H1 (cell line): ENCODE data around the gene CACNG1. TPM values are rescaled to one million over a fixed set of nuclear protein-coding genes. Genes with fewer than 3 reads are reported as not detected.
A peak's percentile ranks its signal among the peaks of the same experiment; 100 is the strongest.

ENCODE experiments used
- CTCF ChIA-PET: fragments of 300-600 bp; sonication (Branson Sonifier 250); formaldehyde crosslinking; loops from one replicate; lab custom pipeline; 2021; ENCODE audit not compliant: partially characterized antibody; lab: Charles Lee
- POLR2A ChIA-PET: fragments of 300-600 bp; sonication (Branson Sonifier 250); formaldehyde crosslinking; loops from one replicate; lab custom pipeline; 2021; ENCODE audit warnings: inconsistent platforms; ENCODE audit not compliant: partially characterized antibody; lab: Charles Lee
- DNase-seq, 2 experiments: peaks; one replicate each; pipeline versions ENCODE4 v3.0.0 to v3.0.0-alpha.2; 2010 to 2022; ENCODE audit warnings: low spot score in 2 of 2, low read depth in 1 of 2, mixed read lengths in 1 of 2
- FAIRE-seq: peaks from 2 replicates; lab custom pipeline; 2011; peaks lifted over from hg19 to GRCh38; lab: Jason Lieb, UNC
- H2AFZ ChIP-seq: 2 replicates; pipeline ENCODE4 v1.8.1; 2012; ENCODE audit warnings: low read length, inconsistent platforms
- H2AK5ac ChIP-seq: 2 replicates; pipeline ENCODE4 v1.6.1; 2013; ENCODE audit warnings: low read depth, low read length
- H2BK120ac ChIP-seq: replicated peaks from 2 replicates; pipeline ENCODE3; 2013; ENCODE audit warnings: low read depth, low read length, inconsistent platforms
- H2BK12ac ChIP-seq: 2 replicates; pipeline ENCODE4 v1.6.1; 2013; ENCODE audit warnings: low read depth, low read length
- H2BK15ac ChIP-seq: 2 replicates; pipeline ENCODE4 v1.6.1; 2013; ENCODE audit warnings: low read length
- H2BK20ac ChIP-seq: 2 replicates; pipeline ENCODE4 v1.6.1; 2013; ENCODE audit warnings: low read length
- H2BK5ac ChIP-seq: 2 replicates; pipeline ENCODE4 v1.6.1; 2013; ENCODE audit warnings: low read depth, low read length
- H3K14ac ChIP-seq: 2 replicates; pipeline ENCODE4 v1.6.1; 2013; ENCODE audit warnings: inconsistent platforms; ENCODE audit not compliant: insufficient read length
- H3K18ac ChIP-seq: 2 replicates; pipeline ENCODE4 v1.6.1; 2013; ENCODE audit warnings: low read length; ENCODE audit errors: extremely low read depth
- H3K23ac ChIP-seq: 2 replicates; pipeline ENCODE4 v1.6.1; 2013; ENCODE audit warnings: inconsistent platforms; ENCODE audit not compliant: insufficient read length
- H3K23me2 ChIP-seq: 2 replicates; pipeline ENCODE4 v1.6.1; 2013; ENCODE audit warnings: low read depth, low read length
- H3K27ac ChIP-seq: 2 replicates; pipeline ENCODE4 v1.6.1; 2011; ENCODE audit warnings: low read depth, low read length, inconsistent platforms
- H3K27me3 ChIP-seq, 4 experiments: replicated peaks in 1 of 4; 1 replicate in 1 of 4; 2 replicates in 3 of 4; pipeline versions ENCODE4 v1.6.1 to v1.8.1; 2011 to 2013; ENCODE audit warnings: low read length in 3 of 4, mild to moderate bottlenecking in 3 of 4, inconsistent platforms in 2 of 4, mixed read lengths in 2 of 4, moderate library complexity in 1 of 4; ENCODE audit not compliant: control insufficient read depth in 3 of 4, insufficient read depth in 3 of 4; ENCODE audit errors: extremely low read depth in 1 of 4
- H3K36me3 ChIP-seq, 4 experiments: 2 replicates each; pipeline versions ENCODE4 v1.6.1 to v1.8.1; 2011 to 2013; ENCODE audit warnings: mild to moderate bottlenecking in 4 of 4, low read length in 3 of 4, moderate library complexity in 2 of 4, control low read depth in 1 of 4, inconsistent platforms in 1 of 4; ENCODE audit not compliant: insufficient read depth in 4 of 4, control insufficient read depth in 2 of 4
- H3K4ac ChIP-seq: replicated peaks from 2 replicates; pipeline ENCODE3; 2013; ENCODE audit warnings: low read length, low read depth, mixed read lengths, inconsistent platforms; ENCODE audit not compliant: insufficient read length
- H3K4me1 ChIP-seq, 4 experiments: replicated peaks in 1 of 4; 1 replicate in 1 of 4; 2 replicates in 3 of 4; pipeline versions ENCODE4 v1.6.1 to v1.8.1; 2011 to 2013; ENCODE audit warnings: low read length in 3 of 4, inconsistent platforms in 2 of 4, mixed read lengths in 1 of 4; ENCODE audit not compliant: insufficient read depth in 4 of 4, control insufficient read depth in 3 of 4
- H3K4me2 ChIP-seq, 2 experiments: 2 replicates each; pipeline versions ENCODE4 v1.6.1 to v1.8.1; 2011 to 2013; ENCODE audit warnings: low read depth in 2 of 2, low read length in 2 of 2, control low read depth in 1 of 2, inconsistent platforms in 1 of 2, mild to moderate bottlenecking in 1 of 2; ENCODE audit not compliant: insufficient read depth in 1 of 2
- H3K4me3 ChIP-seq, 4 experiments: fragments of 200-600, 300-600 bp in 1 of 4; sonication (generic), shearing (Covaris generic), sonication (Bioruptor Twin) in 1 of 4; 2 replicates each; pipeline versions ENCODE4 v1.5.1 to v1.8.1; 2011 to 2016; ENCODE audit warnings: low read length in 4 of 4, low read depth in 3 of 4, control low read depth in 2 of 4, inconsistent platforms in 2 of 4, mild to moderate bottlenecking in 2 of 4, mixed read lengths in 1 of 4, moderate library complexity in 1 of 4; ENCODE audit not compliant: insufficient read depth in 2 of 4; ENCODE audit errors: extremely low read depth in 1 of 4
- H3K56ac ChIP-seq: replicated peaks from 2 replicates; pipeline ENCODE3; 2013; ENCODE audit warnings: low read depth, mild to moderate bottlenecking, mixed read lengths, low read length, inconsistent platforms; ENCODE audit not compliant: insufficient read length
- H3K79me1 ChIP-seq: 2 replicates; pipeline ENCODE4 v1.6.1; 2013; ENCODE audit warnings: low read depth, low read length, control low read depth
- H3K79me2 ChIP-seq, 2 experiments: 2 replicates each; pipeline versions ENCODE4 v1.6.1 to v1.8.1; 2012 to 2013; ENCODE audit warnings: low read length in 2 of 2, mild to moderate bottlenecking in 2 of 2, inconsistent platforms in 1 of 2; ENCODE audit not compliant: insufficient read depth in 2 of 2, control insufficient read depth in 1 of 2
- H3K9ac ChIP-seq, 4 experiments: replicated peaks in 1 of 4; 1 replicate in 1 of 4; 2 replicates in 3 of 4; pipeline versions ENCODE4 v1.6.1 to v1.8.1; 2011 to 2013; ENCODE audit warnings: low read depth in 3 of 4, low read length in 3 of 4, control low read depth in 2 of 4, mild to moderate bottlenecking in 2 of 4, moderate library complexity in 2 of 4, inconsistent platforms in 1 of 4; ENCODE audit errors: extremely low read depth in 1 of 4
- H3K9me3 ChIP-seq, 2 experiments: 2 replicates each; pipeline versions ENCODE4 v1.6.1 to v1.8.1; 2012 to 2013; ENCODE audit warnings: mild to moderate bottlenecking in 2 of 2, moderate library complexity in 2 of 2, control low read depth in 1 of 2, inconsistent platforms in 1 of 2, low read depth in 1 of 2, low read length in 1 of 2, mixed read lengths in 1 of 2; ENCODE audit not compliant: insufficient read depth in 2 of 2
- H4K20me1 ChIP-seq, 2 experiments: replicated peaks in 1 of 2; 2 replicates each; pipeline versions ENCODE3 to v1.8.1; 2011 to 2013; ENCODE audit warnings: inconsistent platforms in 2 of 2, low read length in 2 of 2, mild to moderate bottlenecking in 1 of 2; ENCODE audit not compliant: insufficient read depth in 2 of 2, control insufficient read depth in 1 of 2
- H4K5ac ChIP-seq: 2 replicates; pipeline ENCODE4 v1.6.1; 2013; ENCODE audit warnings: low read length, low read depth, mixed read lengths, inconsistent platforms; ENCODE audit not compliant: insufficient read length
- H4K8ac ChIP-seq: 2 replicates; pipeline ENCODE4 v1.8.0; 2013; ENCODE audit warnings: mild to moderate bottlenecking, moderate library complexity, low read length, inconsistent platforms; ENCODE audit not compliant: insufficient read depth; ENCODE audit errors: extremely low read depth
- H4K91ac ChIP-seq: replicated peaks from 2 replicates; pipeline ENCODE3; 2013; ENCODE audit warnings: low read length, mixed read lengths, inconsistent platforms; ENCODE audit not compliant: insufficient read length
- CTCF ChIP-seq, 3 experiments: IDR thresholded peaks; 1 replicate in 2 of 3; 2 replicates in 1 of 3; pipeline versions ENCODE4 v1.5.1 to v1.6.1; 2011; ENCODE audit warnings: low read length in 3 of 3, mild to moderate bottlenecking in 3 of 3, inconsistent platforms in 2 of 3, low read depth in 1 of 3, moderate library complexity in 1 of 3; ENCODE audit not compliant: insufficient read depth in 1 of 3; ENCODE audit errors: control extremely low read depth in 1 of 3
- JUN ChIP-seq: IDR thresholded peaks from 2 replicates; pipeline ENCODE4 v1.6.1; 2011; ENCODE audit warnings: low read depth, mild to moderate bottlenecking, improper control_type of control experiment, low read length
- JUND ChIP-seq: IDR thresholded peaks from 2 replicates; pipeline ENCODE4 v1.6.1; 2011; ENCODE audit warnings: mild to moderate bottlenecking, improper control_type of control experiment, low read length
- NRF1 ChIP-seq: IDR thresholded peaks from 2 replicates; pipeline ENCODE4 v1.6.1; 2011; ENCODE audit warnings: mild to moderate bottlenecking, low read depth, low read length, improper control_type of control experiment
- POLR2A ChIP-seq, 2 experiments: IDR thresholded peaks; 1 replicate in 1 of 2; 2 replicates in 1 of 2; pipeline ENCODE4 v1.6.1; 2011; ENCODE audit warnings: low read depth in 2 of 2, low read length in 2 of 2, mild to moderate bottlenecking in 2 of 2; ENCODE audit errors: control extremely low read depth in 1 of 2
- RAD21 ChIP-seq, 2 experiments: IDR thresholded peaks in 1 of 2; conservative IDR thresholded peaks in 1 of 2; 2 replicates each; pipeline ENCODE4 v1.6.1; 2011; ENCODE audit warnings: low read depth in 2 of 2, low read length in 2 of 2, improper control_type of control experiment in 1 of 2, inconsistent platforms in 1 of 2, mild to moderate bottlenecking in 1 of 2, moderate library complexity in 1 of 2
- SIN3A ChIP-seq, 2 experiments: IDR thresholded peaks in 1 of 2; conservative IDR thresholded peaks in 1 of 2; 2 replicates each; pipeline ENCODE4 v1.6.1; 2011 to 2012; ENCODE audit warnings: low read length in 2 of 2, improper control_type of control experiment in 1 of 2, low read depth in 1 of 2, mild to moderate bottlenecking in 1 of 2
- TAF1 ChIP-seq: IDR thresholded peaks from 2 replicates; pipeline ENCODE4 v1.6.1; 2011; ENCODE audit warnings: mild to moderate bottlenecking, low read depth, low read length
- WGBS, 2 experiments: shearing (Covaris generic) in 1 of 2; methylation state at CpG; one replicate each; pipeline versions ENCODE4 v1.1.6 to v1.1.7; 2013 to 2015; ENCODE audit warnings: low lambda C conversion rate in 2 of 2, mixed read lengths in 2 of 2, inconsistent platforms in 1 of 2, low coverage in 1 of 2, missing lambda C conversion rate in 1 of 2; ENCODE audit not compliant: insufficient replicate concordance in 2 of 2, insufficient coverage in 1 of 2, insufficient read length in 1 of 2; ENCODE audit errors: extremely low coverage in 1 of 2, missing lambda C conversion rate in 1 of 2; 5-methylcytosine and 5-hydroxymethylcytosine counted together
- polyA plus RNA-seq, 7 experiments: library from polyadenylated mRNA; depleted of rRNA in 3 of 7; stranded (reverse) in 5 of 7; unstranded in 2 of 7; fragments of >200 nt in 5 of 7; fragments of 200-250 nt in 2 of 7; gene quantifications; 1 replicate in 5 of 7; 2 replicates in 1 of 7; 4 replicates in 1 of 7; pipeline versions ENCODE4 v1.2.1 to v1.2.3, GENCODE V29; 2011 to 2013; ENCODE audit warnings: missing spikeins in 2 of 7, mixed read lengths in 2 of 7
- total RNA-seq: library from RNA; stranded (reverse); fragmentation: NEBNext Ultra II Directional; extraction: Animal tissue kit (Norgen Biotek cat#: 25700); gene quantifications from 2 replicates; pipeline ENCODE4 v1.2.1, GENCODE V29; 2021
- TF ChIP-seq, protein P1 (sequence below): IDR thresholded peaks from 2 replicates; pipeline ENCODE4 v1.6.1; 2011; ENCODE audit warnings: low read depth, mild to moderate bottlenecking, low read length; ENCODE audit not compliant: insufficient read depth

CACNG1 gene
- total and polyA plus RNA-seq, 2 of the 8 experiments (the other 6 are each of a cell fraction or from before 2014, with no cell fraction given): not detected

DNA sequence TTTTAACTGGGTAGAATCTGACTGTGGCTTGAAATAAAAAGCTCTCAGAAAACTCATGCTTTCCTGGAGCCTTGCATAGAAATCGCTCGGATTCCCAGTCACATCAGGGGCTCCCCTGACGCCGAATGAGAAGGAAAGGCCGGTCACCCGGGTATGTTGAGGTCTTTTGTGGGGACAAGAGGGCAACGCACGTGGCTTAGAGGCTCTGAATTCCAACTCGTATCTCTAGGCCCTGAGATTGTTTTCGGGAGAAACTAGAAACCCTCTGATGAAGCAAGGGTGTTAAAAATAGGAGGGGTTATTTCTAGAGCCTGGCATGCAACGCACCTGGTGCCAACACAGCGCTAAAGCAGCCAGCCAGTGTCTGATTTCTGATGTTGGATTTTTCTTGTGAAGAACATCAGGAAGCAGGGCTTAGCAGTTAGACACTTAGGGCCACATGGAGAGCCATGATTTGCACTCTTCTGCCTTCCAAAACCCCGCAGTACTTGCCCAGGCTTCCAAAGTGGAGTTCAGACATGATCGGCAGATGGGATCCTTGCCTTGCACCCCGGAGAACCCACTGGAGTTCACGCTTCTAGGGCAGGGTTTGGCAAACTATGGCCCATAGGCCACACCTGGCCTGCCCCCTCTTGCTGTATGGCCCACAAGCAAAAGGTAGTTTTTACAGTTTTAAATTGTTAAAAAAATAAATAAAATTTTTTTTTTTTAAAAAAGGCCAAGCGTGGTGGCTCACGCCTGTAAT, 12.6 kb downstream of the CACNG1 start:
- no peaks in the 10 kb centered on the region for H4K20me1 ChIP-seq
- no peak overlapping the region for H3K18ac ChIP-seq
- no peak overlapping the region for H2BK12ac ChIP-seq
- POLR2A ChIA-PET: no interaction called here
- CTCF ChIA-PET: interaction anchor here (0.6 to 0.8 kb wide), 2 partner anchors 14 to 157 kb away, joined by 3 to 4 read pairs; no protein-coding TSS in a partner anchor
- 0 out of 2 replicates have a peak overlapping the region, but pooled peaks have one; percentile 29 for H4K8ac ChIP-seq
- peaks cover 2% of the 10 kb centered on the region; the same call in 1 of the 2 replicates for H3K23me2 ChIP-seq
- H3K14ac ChIP-seq: no peak overlapping the region
- H3K4ac ChIP-seq: peak overlapping the region; percentile 49
- no peak for FAIRE-seq
- H3K79me1 ChIP-seq: no peaks in the 10 kb centered on the region
- peak in 1 of 2 experiments; percentile 32 for DNase-seq
- no peak overlapping the region for H3K27ac ChIP-seq
- no peak overlapping the region for H3K4me3 ChIP-seq
- H3K9me3 ChIP-seq: no peaks in the 10 kb centered on the region
- H3K27me3 ChIP-seq: no peaks in the 10 kb centered on the region; a peak in 1 of 7 replicates
- no peak overlapping the region for H3K23ac ChIP-seq
- H2BK120ac ChIP-seq: no peak overlapping the region
- H2AK5ac ChIP-seq: no peak overlapping the region
- no peak overlapping the region for H4K5ac ChIP-seq
- no peak overlapping the region for H2BK20ac ChIP-seq
- H3K56ac ChIP-seq: no peak overlapping the region
- WGBS, 2 experiments: 89% methylated on average over 18 of the region's 18 CpGs; no CpG with 5 or more reads in 1 of the 2 experiments
- no peak overlapping the region for H3K9ac ChIP-seq
- no peaks in the 10 kb centered on the region for H3K36me3 ChIP-seq
- H3K79me2 ChIP-seq: no peaks in the 10 kb centered on the region
- no peak overlapping the region for H3K4me2 ChIP-seq
- no peak overlapping the region for H2BK15ac ChIP-seq
- H4K91ac ChIP-seq: no peak overlapping the region
- no peak overlapping the region for H2AFZ ChIP-seq
- no peaks in the 10 kb centered on the region for H3K4me1 ChIP-seq
- H2BK5ac ChIP-seq: no peak overlapping the region
- TF ChIP-seq JUND: no peak
- TF ChIP-seq TAF1: no peak
- TF ChIP-seq SIN3A (conservative IDR thresholded peaks at IDR 0.05 in 1 of 2, IDR thresholded peaks at IDR 0.05 in 1 of 2; ENCODE audit: low read depth in 1 of 2, low read length in 2 of 2): no peak
- TF ChIP-seq, protein P1, sequence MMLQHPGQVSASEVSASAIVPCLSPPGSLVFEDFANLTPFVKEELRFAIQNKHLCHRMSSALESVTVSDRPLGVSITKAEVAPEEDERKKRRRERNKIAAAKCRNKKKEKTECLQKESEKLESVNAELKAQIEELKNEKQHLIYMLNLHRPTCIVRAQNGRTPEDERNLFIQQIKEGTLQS: no peak
- TF ChIP-seq RAD21 (IDR thresholded peaks at IDR 0.05 in 1 of 2, conservative IDR thresholded peaks at IDR 0.05 in 1 of 2; ENCODE audit: low read depth in 2 of 2, low read length in 2 of 2): no peak
- no peak for TF ChIP-seq JUN
- TF ChIP-seq CTCF (IDR thresholded peaks at IDR 0.05; ENCODE audit: control extremely low read depth in 1 of 3, insufficient read depth in 1 of 3, low read depth in 1 of 3, low read length in 3 of 3): no peak
- TF ChIP-seq POLR2A (IDR thresholded peaks at IDR 0.05; ENCODE audit: control extremely low read depth in 1 of 2, low read depth in 2 of 2, low read length in 2 of 2): no peak
- no peak for TF ChIP-seq NRF1
